Skeletal muscle satellite cell (primary cell): ENCODE data around the gene RABAC1.

Source experiments
- H3K27me3 ChIP-seq: 2 replicates; pipeline ENCODE4 v1.7.0; 2013; ENCODE audit warnings: low read length; ENCODE audit not compliant: control insufficient read depth, insufficient read depth
- H3K36me3 ChIP-seq: 2 replicates; pipeline ENCODE4 v1.7.0; 2013; ENCODE audit warnings: mild to moderate bottlenecking, control low read depth, low read length; ENCODE audit not compliant: insufficient read depth
- H3K4me1 ChIP-seq: 2 replicates; pipeline ENCODE4 v1.7.0; 2013; ENCODE audit warnings: low read length; ENCODE audit not compliant: control insufficient read depth, insufficient read depth
- H3K4me2 ChIP-seq: 2 replicates; pipeline ENCODE4 v1.7.0; 2013; ENCODE audit warnings: mild to moderate bottlenecking, low read length
- H3K4me3 ChIP-seq: 2 replicates; pipeline ENCODE4 v1.7.0; 2013; ENCODE audit warnings: low read length
- H3K9ac ChIP-seq: 2 replicates; pipeline ENCODE4 v1.7.0; 2013; ENCODE audit warnings: mild to moderate bottlenecking, low read depth, low read length, moderate library complexity
- H3K9me3 ChIP-seq: replicated peaks from 2 replicates; pipeline ENCODE4 v1.7.0; 2013; ENCODE audit warnings: mild to moderate bottlenecking, control low read depth, low read length

RABAC1 gene

DNA sequence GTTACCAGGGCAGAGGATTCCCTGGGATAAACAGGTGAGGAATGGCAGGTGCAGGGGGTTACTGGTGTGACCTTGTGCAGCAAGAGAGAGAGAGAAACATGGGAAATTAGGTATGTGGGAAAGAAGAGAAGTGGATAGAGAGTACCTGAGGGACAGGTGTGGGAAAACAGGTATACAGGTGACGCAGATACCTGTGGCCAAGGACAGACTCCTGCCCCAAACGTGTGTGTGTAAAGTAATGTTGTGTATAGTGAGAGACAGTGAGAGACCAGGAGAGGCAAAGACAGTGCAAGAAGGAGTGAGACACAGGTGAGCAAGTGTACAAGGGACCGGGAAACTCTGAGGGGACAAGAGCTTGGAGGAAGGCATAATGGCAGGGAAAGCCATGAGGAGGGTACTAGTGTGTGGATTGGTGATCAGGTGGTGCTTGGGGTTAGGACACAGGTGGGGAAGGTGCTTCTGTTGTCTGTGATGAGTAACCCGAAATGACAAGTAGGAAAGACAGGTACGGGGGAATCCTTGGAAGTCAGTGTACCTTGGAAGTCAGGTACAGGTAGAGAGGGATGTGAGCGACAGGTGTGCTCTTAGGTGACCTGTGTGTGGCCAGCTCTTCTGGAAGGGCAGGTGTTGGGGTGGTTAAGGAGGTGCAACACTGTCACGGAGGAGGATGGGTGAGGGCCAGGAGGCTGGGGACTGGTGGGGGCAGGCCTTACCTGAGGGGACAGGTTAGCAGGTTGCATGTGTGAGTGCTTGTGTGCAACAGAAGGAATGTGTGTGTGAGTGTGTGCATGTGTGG, 33.7 kb downstream of the RABAC1 start:
- Histone ChIP-seq H3K9me3 (no peaks in the 10 kb centered on the region), H3K4me2 (no peak overlapping the region), H3K36me3 (no peaks in the 10 kb centered on the region), H3K4me3 (no peak overlapping the region), H3K27me3 (peaks cover 79% of the 10 kb centered on the region), H3K9ac (no peak overlapping the region), H3K4me1 (peaks cover 8% of the 10 kb centered on the region)

DNA sequence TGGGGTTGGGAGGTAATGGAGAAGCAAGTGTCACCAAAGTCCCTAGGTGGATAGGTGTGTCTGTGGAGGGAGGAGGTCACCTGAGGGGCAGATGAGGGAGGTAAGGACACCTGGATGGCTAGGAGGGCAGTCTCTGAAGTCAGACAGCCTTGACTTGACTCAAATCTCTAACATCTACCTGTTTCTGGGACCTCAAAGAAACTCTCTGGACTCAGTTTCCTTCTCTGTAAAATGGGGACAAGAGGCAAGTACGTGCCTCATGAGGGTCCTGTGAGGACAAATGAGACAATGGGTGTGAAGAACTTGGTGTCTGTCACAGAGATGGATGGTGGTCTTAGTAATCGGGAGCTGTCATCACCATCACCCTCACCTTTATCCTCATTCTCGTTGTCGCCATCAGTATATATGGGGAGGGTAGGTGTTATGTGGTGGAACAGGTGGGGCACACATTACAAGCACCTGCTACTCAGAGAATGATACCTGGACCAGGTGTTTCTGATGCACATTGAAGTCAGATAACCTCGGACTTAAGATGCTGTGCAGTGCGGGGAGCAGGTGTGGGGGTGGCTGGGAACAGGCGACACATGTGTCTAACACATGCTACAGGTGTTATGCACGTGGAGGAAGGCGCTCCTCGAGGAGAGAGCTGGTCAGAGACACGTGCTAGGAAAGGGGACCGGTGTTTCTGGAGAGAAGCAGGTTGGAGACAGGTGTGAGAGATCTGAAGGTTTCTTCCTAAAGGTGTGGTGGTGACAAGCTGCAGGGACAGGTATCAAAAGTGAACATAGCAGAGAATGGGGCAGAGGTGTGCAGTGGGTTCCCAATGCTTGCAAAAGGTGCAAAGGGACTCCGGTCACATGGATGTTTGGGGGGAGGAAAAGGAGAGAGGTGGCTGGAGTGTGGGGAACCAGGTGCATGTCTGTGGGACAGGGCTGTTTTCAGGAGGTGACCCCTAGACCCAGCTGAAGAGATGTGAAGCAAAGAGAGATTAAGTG, 34.7 kb downstream of the RABAC1 start:
- Histone ChIP-seq H3K4me2 (no peak overlapping the region), H3K36me3 (no peaks in the 10 kb centered on the region), H3K4me1 (peaks cover 8% of the 10 kb centered on the region), H3K9ac (no peak overlapping the region), H3K9me3 (no peaks in the 10 kb centered on the region), H3K4me3 (no peak overlapping the region), H3K27me3 (peaks cover 77% of the 10 kb centered on the region)

DNA sequence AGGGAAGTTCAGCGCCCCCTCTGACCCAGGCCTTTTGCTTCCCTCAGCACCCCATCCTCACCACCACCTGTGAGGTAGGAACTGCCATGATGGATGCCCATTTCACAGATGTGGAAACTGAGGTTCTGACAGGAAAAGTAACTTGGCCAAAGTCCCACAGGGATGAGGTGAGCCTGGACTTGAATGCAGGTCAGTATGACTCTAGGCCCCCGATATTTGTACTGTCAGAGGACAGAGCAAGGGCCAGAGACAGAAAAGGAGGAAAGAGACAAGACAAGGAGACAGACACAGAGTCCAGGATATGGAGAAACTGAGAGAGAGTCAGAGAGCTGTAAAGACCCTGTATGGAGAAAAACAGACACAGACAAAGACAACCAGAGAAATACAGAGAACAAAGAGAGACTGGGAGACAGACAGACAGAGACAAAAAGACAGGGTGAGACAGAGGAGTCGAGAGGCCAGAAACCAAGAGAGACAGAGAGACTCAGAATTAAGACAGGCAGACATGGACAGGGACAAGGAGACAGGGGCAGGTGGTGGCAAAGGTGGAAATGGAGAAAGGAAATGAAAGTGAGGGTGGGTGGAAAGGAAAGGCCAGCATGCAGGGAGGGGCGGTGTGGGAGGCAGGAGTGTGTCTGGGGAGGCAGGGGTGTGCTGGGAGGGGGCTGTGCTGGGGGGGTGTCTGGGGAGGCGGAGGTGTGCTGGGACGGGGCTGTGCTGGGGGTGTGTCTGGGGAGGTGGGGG, 35.9 kb downstream of the RABAC1 start:
- peaks cover 77% of the 10 kb centered on the region for H3K27me3 ChIP-seq
- no peak overlapping the region for H3K4me3 ChIP-seq

DNA sequence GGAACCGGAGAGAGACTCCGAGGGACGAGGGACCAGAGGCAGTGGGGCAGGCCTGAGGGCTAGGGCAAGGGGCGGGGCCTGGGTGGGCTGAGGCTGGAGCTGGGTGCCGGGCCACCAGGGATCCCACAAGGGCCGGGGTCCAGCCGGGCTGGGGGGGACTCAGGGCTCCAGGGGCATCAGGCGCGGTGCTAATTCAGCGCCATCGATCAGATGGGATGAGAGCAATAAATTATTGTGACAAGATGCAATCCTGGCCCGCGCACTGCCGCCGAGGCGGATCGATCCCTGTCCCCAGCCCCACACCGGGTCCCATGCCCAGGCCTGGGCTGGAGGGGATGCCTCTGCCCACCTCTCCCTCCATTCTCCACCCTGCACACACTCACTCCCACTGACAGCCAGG, 36.5 kb downstream of the RABAC1 start:
- Histone ChIP-seq H3K36me3 (no peaks in the 10 kb centered on the region), H3K9ac (no peak overlapping the region), H3K4me3 (no peak overlapping the region), H3K27me3 (peaks cover 83% of the 10 kb centered on the region), H3K9me3 (no peaks in the 10 kb centered on the region), H3K4me1 (no peaks in the 10 kb centered on the region), H3K4me2 (no peak overlapping the region)

More for the DNA sequence above, 35.9 kb downstream of the RABAC1 start:
- Histone ChIP-seq H3K36me3 (no peaks in the 10 kb centered on the region), H3K9me3 (no peaks in the 10 kb centered on the region), H3K4me1 (peaks cover 1% of the 10 kb centered on the region), H3K4me2 (no peak overlapping the region), H3K9ac (no peak overlapping the region)

DNA sequence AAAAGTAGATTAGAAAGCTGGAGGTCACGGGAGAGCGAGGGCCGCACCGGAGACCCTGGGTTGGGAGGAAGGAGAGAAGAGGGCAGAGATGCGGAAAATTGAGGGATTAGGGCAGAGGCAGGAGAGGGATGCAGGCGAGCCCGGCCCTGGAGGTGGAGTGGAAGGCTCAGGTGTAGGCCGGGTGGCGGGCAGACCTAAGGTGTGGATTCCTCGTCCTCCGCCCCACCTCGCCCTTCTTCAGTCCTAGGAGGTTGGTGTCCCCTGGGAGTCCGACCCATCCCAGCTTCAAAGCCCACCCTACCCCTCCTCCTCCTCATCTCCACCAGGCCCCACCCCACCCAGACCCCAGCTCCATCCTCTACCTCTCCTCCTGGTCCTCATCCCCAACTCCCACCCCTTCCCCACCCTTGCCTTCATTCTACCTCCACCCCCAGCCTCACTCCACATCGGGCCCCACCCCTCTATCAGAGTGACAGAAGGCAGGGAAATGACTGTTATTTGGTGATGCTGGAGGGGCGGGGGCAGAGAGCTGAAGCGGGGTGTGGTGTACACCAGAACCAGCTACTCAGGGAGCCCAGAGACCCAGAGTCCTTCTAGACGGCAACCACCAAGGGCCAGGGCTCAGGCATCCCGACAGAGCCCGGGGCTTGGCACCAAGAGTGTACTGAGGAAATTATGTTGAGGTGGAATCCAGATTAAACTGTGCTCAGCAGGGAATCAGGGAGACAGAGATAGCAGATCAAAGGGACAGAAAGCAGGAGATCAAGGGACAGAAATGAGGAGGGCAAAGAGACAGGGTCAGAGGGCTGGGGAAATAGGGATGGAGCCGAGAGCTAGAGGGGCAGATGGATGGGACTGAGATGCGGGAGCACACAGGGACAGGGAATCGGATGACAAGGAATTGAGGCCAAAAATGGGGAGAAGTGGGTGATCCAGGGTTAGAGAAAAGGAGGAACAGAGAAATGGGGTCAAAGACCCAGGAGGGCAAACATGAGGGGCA, 37.2 kb downstream of the RABAC1 start:
- Histone ChIP-seq H3K4me3 (no peak overlapping the region), H3K27me3 (peaks cover 82% of the 10 kb centered on the region)

DNA sequence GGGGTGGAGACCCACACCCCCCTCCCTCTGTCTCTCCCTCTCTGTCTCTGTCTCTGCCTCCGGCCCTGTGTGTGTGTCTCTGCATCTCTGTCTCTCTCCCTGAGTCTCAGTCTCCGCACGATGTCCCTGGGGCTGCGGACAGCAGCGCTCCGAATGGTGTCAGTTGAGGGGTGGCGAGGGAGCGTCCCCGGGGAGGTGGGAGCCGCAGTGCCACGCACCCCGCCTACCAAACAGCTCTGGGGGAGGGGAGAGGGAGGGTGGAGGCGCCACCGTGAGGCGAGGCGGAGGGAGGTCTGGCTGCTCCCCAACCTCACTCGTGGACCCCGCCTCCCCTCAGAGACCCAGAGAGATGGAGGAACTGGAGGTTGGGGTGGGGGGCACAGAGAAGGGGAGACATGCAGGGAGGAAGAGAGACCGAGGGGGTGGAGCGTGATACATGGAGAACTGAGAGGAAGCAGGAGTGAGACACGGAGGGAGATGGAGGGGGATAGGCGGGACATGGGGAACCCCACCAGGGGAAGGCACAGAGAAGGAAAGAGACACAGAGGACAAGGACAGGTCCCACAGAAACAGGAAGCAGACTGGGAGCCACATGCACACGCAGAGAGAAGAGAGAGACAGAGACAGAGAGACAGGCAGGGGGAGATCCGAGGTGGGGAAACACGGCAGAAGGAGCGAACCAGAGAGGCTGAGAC, 38.1 kb downstream of the RABAC1 start:
- Histone ChIP-seq H3K9me3 (no peaks in the 10 kb centered on the region), H3K36me3 (no peaks in the 10 kb centered on the region), H3K9ac (no peak overlapping the region), H3K4me2 (no peak overlapping the region), H3K27me3 (peaks cover 84% of the 10 kb centered on the region), H3K4me3 (no peak overlapping the region), H3K4me1 (no peaks in the 10 kb centered on the region)

More for the DNA sequence above, 37.2 kb downstream of the RABAC1 start:
- H3K4me2 ChIP-seq: no peak overlapping the region
- H3K36me3 ChIP-seq: no peaks in the 10 kb centered on the region
- no peaks in the 10 kb centered on the region for H3K9me3 ChIP-seq
- no peaks in the 10 kb centered on the region for H3K4me1 ChIP-seq
- no peak overlapping the region for H3K9ac ChIP-seq

DNA sequence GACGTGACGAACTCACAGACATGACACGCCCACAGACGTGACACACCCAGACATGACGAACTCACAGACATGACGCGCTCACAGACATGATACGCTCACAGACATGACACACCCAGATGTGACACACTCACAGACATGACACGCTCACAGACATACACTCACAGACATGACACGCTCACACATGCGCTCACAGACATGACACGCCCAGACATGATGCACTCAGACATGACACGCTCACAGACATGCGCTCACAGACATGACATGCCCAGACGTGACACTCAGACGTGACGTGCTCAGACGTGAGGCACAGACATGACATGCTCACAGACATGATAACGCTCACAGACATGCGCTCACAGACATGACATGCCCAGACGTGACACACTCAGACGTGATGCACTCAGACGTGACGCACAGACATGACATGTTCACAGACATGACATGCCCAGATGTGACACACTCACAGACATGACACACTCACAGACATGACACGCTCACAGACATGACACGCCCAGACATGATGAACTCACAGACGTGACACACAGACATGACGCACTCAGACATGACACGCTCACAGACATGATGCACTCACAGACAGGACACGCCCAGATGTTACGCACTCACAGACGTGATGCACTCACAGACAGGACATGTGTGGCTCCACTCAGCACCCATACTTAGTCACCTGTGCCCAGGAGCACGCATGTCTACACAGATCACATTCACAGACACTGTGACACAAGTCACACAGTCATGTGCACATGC, 39.0 kb downstream of the RABAC1 start:
- Histone ChIP-seq H3K9me3 (no peaks in the 10 kb centered on the region), H3K4me2 (no peak overlapping the region)

DNA sequence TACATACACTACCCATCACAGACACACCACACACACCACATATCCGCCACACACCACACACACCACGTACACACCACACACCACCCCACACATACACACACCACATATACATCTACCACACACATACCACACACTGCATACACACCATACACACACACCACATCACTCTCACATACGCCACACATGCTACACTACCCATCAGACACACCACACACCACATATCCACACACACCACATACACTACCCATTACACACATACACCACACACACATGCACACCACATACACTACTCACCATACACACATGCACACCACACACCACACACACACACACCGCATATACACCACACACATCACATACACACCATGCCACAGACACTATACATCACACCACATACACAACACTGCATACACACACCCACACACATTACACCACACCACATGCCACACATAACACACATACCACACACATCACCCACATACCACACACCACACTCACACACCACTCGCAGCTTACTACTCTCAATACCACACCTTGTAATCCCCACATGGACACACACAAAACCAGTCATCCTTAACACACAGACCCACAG, 40.4 kb downstream of the RABAC1 start:
- no peak overlapping the region for H3K4me2 ChIP-seq
- no peaks in the 10 kb centered on the region for H3K36me3 ChIP-seq
- peaks cover 82% of the 10 kb centered on the region for H3K27me3 ChIP-seq
- H3K4me1 ChIP-seq: no peaks in the 10 kb centered on the region
- no peak overlapping the region for H3K4me3 ChIP-seq
- no peak overlapping the region for H3K9ac ChIP-seq
- H3K9me3 ChIP-seq: no peaks in the 10 kb centered on the region

More for the DNA sequence above, 39.0 kb downstream of the RABAC1 start:
- H3K36me3 ChIP-seq: no peaks in the 10 kb centered on the region
- no peaks in the 10 kb centered on the region for H3K4me1 ChIP-seq
- no peak overlapping the region for H3K9ac ChIP-seq
- peaks cover 87% of the 10 kb centered on the region for H3K27me3 ChIP-seq
- H3K4me3 ChIP-seq: no peak overlapping the region

DNA sequence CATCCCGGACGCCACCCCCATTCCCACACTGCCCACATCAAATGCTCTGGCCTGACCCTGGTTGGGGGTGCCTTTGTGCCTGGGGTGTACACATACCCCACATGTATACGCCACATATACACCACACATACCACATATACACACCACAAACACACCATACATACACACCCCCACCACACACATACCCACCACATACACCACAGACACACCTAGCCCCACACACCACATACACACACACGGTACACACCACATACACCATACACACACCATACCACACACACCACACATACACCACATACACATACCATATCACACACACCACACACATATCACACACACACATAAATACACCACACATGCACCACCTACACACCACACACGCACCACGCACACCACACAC, 41.0 kb downstream of the RABAC1 start:
- H3K9ac ChIP-seq: no peak overlapping the region
- H3K27me3 ChIP-seq: peaks cover 84% of the 10 kb centered on the region
- H3K4me3 ChIP-seq: no peak overlapping the region
- H3K4me1 ChIP-seq: no peaks in the 10 kb centered on the region
- H3K9me3 ChIP-seq: no peaks in the 10 kb centered on the region
- no peaks in the 10 kb centered on the region for H3K36me3 ChIP-seq
- H3K4me2 ChIP-seq: no peak overlapping the region
